ENCODE results near the gene CDK6. TPM values are rescaled to one million over a fixed set of nuclear protein-coding genes. Genes with fewer than 3 reads are reported as not detected.

The CDK6 gene
- total and polyA plus RNA-seq, 4 donors: 1.6 to 66.4 (median 12.1) TPM

DNA sequence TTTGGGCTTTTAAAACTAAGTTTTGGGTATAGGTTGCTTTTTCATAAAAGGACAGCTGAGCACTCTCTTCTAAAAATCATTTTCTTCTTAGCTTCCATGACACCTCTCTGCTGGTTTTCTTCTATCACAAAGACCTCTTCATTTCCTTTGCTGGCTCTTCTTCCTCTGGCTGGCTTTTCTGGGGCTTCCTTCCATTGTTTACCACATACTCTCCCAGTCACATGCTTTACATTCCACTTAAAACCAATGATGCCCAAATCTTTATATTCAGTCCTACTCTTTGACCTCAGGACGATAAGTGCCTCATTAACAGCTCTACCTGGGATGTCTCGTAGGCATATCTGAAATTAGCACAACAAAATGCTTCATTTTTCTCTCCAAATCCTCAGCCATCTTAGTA, 273.0 kb downstream of the CDK6 start:
- no peaks in the 10 kb centered on the region for H3K4me1 ChIP-seq (ENCODE audit: control insufficient read depth in 5 of 5, insufficient read depth in 5 of 5, low read length in 5 of 5)
- no peak overlapping the region for H3K9ac ChIP-seq (ENCODE audit: insufficient read depth in 1 of 2, low read length in 2 of 2)
- ATAC-seq (ENCODE audit: insufficient read depth, low FRiP score) (no peak), DNase-seq (no peak)
- H3K27me3 ChIP-seq (ENCODE audit: control insufficient read depth in 3 of 3, insufficient read depth in 3 of 3, low read length in 2 of 3): no peaks in the 10 kb centered on the region
- no peak overlapping the region for H3K4me3 ChIP-seq
- no peak overlapping the region for H3K27ac ChIP-seq (ENCODE audit: low read depth in 1 of 2, low read length in 1 of 2)
- no peaks in the 10 kb centered on the region for H3K9me3 ChIP-seq (ENCODE audit: control insufficient read depth in 4 of 4, insufficient read depth in 3 of 4, low read length in 3 of 4)
- 76 to 89% methylated on average over 2 of the region's 2 CpGs for WGBS, 2 donors
- TF ChIP-seq, protein P1, sequence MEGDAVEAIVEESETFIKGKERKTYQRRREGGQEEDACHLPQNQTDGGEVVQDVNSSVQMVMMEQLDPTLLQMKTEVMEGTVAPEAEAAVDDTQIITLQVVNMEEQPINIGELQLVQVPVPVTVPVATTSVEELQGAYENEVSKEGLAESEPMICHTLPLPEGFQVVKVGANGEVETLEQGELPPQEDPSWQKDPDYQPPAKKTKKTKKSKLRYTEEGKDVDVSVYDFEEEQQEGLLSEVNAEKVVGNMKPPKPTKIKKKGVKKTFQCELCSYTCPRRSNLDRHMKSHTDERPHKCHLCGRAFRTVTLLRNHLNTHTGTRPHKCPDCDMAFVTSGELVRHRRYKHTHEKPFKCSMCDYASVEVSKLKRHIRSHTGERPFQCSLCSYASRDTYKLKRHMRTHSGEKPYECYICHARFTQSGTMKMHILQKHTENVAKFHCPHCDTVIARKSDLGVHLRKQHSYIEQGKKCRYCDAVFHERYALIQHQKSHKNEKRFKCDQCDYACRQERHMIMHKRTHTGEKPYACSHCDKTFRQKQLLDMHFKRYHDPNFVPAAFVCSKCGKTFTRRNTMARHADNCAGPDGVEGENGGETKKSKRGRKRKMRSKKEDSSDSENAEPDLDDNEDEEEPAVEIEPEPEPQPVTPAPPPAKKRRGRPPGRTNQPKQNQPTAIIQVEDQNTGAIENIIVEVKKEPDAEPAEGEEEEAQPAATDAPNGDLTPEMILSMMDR (IDR thresholded peaks at IDR 0.05; ENCODE audit: control extremely low read depth, extremely low read depth): no peak
- peaks cover 14 to 36% (median 23%) of the 10 kb centered on the region in 4 donors for H3K36me3 ChIP-seq (ENCODE audit: control insufficient read depth in 4 of 4, insufficient read depth in 4 of 4, low read length in 4 of 4)

DNA sequence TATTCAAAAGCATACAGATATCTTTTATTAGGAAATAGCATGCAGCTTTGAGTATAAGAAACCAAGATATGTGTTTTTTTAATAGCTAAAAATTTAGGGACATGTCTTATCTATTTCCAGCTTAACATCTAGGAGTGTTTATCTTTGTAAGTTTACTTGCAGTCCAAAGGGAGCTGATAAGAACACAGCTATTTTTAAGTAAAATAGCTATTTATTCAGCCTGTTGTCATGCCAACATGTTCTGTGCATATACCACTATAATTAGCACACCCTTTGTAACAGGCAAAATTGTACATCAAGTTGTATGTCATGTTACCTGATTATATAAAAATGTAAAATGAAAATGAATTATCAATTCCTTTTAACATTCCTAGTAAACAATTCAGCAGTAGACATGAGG, 275.8 kb downstream of the CDK6 start:
- H3K27ac ChIP-seq (ENCODE audit: low read depth in 1 of 2, low read length in 1 of 2): no peak overlapping the region
- DNase-seq (no peak), ATAC-seq (ENCODE audit: insufficient read depth, low FRiP score) (no peak)
- H3K4me3 ChIP-seq: no peak overlapping the region
- H3K9me3 ChIP-seq (ENCODE audit: control insufficient read depth in 4 of 4, insufficient read depth in 3 of 4, low read length in 3 of 4): no peaks in the 10 kb centered on the region
- H3K4me1 ChIP-seq (ENCODE audit: control insufficient read depth in 5 of 5, insufficient read depth in 5 of 5, low read length in 5 of 5): no peaks in the 10 kb centered on the region
- TF ChIP-seq, protein P1 (IDR thresholded peaks at IDR 0.05; ENCODE audit: control extremely low read depth, extremely low read depth): no peak
- H3K9ac ChIP-seq (ENCODE audit: insufficient read depth in 1 of 2, low read length in 2 of 2): no peak overlapping the region
- peaks cover 10 to 23% (median 15%) of the 10 kb centered on the region in 4 donors for H3K36me3 ChIP-seq (ENCODE audit: control insufficient read depth in 4 of 4, insufficient read depth in 4 of 4, low read length in 4 of 4)
- no peaks in the 10 kb centered on the region for H3K27me3 ChIP-seq (ENCODE audit: control insufficient read depth in 3 of 3, insufficient read depth in 3 of 3, low read length in 2 of 3)

DNA sequence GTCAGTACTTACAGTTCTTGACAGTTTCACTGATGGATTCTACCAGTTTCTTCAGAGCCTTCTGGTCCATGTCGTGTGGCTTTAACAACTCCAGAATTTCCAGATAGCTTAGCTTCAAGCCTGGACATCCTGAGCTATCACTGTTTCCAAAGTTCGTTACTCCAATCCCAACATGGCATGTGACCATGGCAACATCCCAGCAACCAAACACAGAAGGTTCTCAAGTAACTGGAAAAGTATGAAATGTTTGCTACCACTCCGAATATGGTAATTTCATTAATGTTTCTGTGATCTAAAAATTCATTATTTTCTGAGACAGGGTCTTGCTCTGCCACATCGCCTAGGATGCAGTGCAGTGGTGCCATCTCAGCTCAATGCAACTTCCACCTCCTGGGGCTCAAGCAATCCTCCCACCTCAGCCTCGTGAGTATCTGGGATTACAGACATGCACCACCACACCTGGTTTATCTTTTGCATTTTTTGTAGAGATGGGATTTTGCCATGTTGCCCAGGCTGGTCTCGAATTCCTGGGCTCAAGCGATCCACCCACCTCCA, 278.5 kb downstream of the CDK6 start:
- H3K27ac ChIP-seq (ENCODE audit: low read depth in 1 of 2, low read length in 1 of 2): no peak overlapping the region
- ATAC-seq (ENCODE audit: insufficient read depth, low FRiP score) (no peak), DNase-seq (peak in 1 of 3 donors; percentile 4)
- no peaks in the 10 kb centered on the region for H3K9me3 ChIP-seq (ENCODE audit: control insufficient read depth in 4 of 4, insufficient read depth in 3 of 4, low read length in 3 of 4)
- peaks cover 0 to 13% (median 7%) of the 10 kb centered on the region in 4 donors for H3K36me3 ChIP-seq (ENCODE audit: control insufficient read depth in 4 of 4, insufficient read depth in 4 of 4, low read length in 4 of 4)
- no peak overlapping the region for H3K4me3 ChIP-seq
- H3K9ac ChIP-seq (ENCODE audit: insufficient read depth in 1 of 2, low read length in 2 of 2): no peak overlapping the region
- no peaks in the 10 kb centered on the region for H3K27me3 ChIP-seq (ENCODE audit: control insufficient read depth in 3 of 3, insufficient read depth in 3 of 3, low read length in 2 of 3)
- 91% methylated on average over 7 of the region's 7 CpGs for WGBS, 2 donors
- TF ChIP-seq, protein P1 (IDR thresholded peaks at IDR 0.05; ENCODE audit: control extremely low read depth, extremely low read depth): no peak
- no peaks in the 10 kb centered on the region for H3K4me1 ChIP-seq (ENCODE audit: control insufficient read depth in 5 of 5, insufficient read depth in 5 of 5, low read length in 5 of 5)

DNA sequence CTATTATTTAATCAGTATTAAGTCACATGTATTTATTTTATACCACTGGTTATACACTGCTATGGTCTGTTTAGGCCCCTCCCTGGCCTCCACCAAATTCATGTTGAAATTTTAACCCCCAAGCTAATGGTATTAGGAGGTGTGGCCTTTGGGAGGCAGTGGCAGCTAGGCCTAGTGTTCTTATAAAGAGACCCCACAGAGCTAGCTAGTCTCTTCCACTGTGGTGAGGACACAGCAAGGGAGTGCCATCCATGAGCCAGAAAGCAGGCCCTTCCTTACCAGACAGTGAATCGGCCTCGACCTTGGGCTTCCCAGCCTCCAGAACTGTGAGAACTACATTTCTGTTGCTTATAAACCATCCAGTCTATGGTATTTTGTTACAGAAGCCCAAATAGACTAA, 279.1 kb downstream of the CDK6 start:
- ATAC-seq (ENCODE audit: insufficient read depth, low FRiP score) (no peak), DNase-seq (no peak)
- peaks cover 0 to 12% (median 6%) of the 10 kb centered on the region in 4 donors for H3K36me3 ChIP-seq (ENCODE audit: control insufficient read depth in 4 of 4, insufficient read depth in 4 of 4, low read length in 4 of 4)
- no peaks in the 10 kb centered on the region for H3K27me3 ChIP-seq (ENCODE audit: control insufficient read depth in 3 of 3, insufficient read depth in 3 of 3, low read length in 2 of 3)
- H3K9ac ChIP-seq (ENCODE audit: insufficient read depth in 1 of 2, low read length in 2 of 2): no peak overlapping the region
- no peaks in the 10 kb centered on the region for H3K9me3 ChIP-seq (ENCODE audit: control insufficient read depth in 4 of 4, insufficient read depth in 3 of 4, low read length in 3 of 4)
- TF ChIP-seq, protein P1 (IDR thresholded peaks at IDR 0.05; ENCODE audit: control extremely low read depth, extremely low read depth): no peak
- no peak overlapping the region for H3K4me3 ChIP-seq
- H3K4me1 ChIP-seq (ENCODE audit: control insufficient read depth in 5 of 5, insufficient read depth in 5 of 5, low read length in 5 of 5): no peaks in the 10 kb centered on the region
- H3K27ac ChIP-seq (ENCODE audit: low read depth in 1 of 2, low read length in 1 of 2): no peak overlapping the region
- 94 to 98% methylated on average over 2 of the region's 2 CpGs for WGBS, 2 donors

All from lung (tissue), 12 donors.